ENCODE data around the gene KIAA1614. TPM values are rescaled to one million over a fixed set of nuclear protein-coding genes. Genes with fewer than 3 reads are reported as not detected.

KIAA1614 gene
- total RNA-seq, 1 donor from 2014 or later, result 6.6 TPM

GRCh38 chr1:180975551-180975950 is 62.9 kb downstream of the KIAA1614 start:
- Mint-ChIP-seq H3K27ac (ENCODE audit: unreplicated experiment) (no peak overlapping the region), H3K36me3 (ENCODE audit: unreplicated experiment) (peaks cover 59% of the 10 kb centered on the region), H3K9me3 (ENCODE audit: unreplicated experiment) (no peaks in the 10 kb centered on the region), H3K27me3 (ENCODE audit: unreplicated experiment) (no peaks in the 10 kb centered on the region), H3K4me3 (ENCODE audit: unreplicated experiment) (no peak overlapping the region), H3K4me1 (ENCODE audit: unreplicated experiment) (peaks cover 18% of the 10 kb centered on the region)
- no peak for DNase-seq (ENCODE audit: extremely low spot score, unreplicated experiment)
- TF ChIP-seq CTCF (IDR thresholded peaks at IDR 0.05), result no peak

- no peak for TF ChIP-seq CTCF (IDR thresholded peaks at IDR 0.05)
- H3K36me3 Mint-ChIP-seq (ENCODE audit: unreplicated experiment), result peaks cover 56% of the 10 kb centered on the region
- no peak for DNase-seq (ENCODE audit: extremely low spot score, unreplicated experiment)
- peaks cover 22% of the 10 kb centered on the region for H3K4me1 Mint-ChIP-seq (ENCODE audit: unreplicated experiment)
- H3K27ac Mint-ChIP-seq (ENCODE audit: unreplicated experiment), result no peak overlapping the region
- H3K4me3 Mint-ChIP-seq (ENCODE audit: unreplicated experiment), result no peak overlapping the region
- H3K9me3 Mint-ChIP-seq (ENCODE audit: unreplicated experiment), result no peaks in the 10 kb centered on the region
- H3K27me3 Mint-ChIP-seq (ENCODE audit: unreplicated experiment), result no peaks in the 10 kb centered on the region
These were observed 63.5 kb downstream of the KIAA1614 start for GRCh38 chr1:180976191-180976590.

GRCh38 chr1:180976732-180977357 is 64.1 kb downstream of the KIAA1614 start:
- Mint-ChIP-seq H3K4me1 (ENCODE audit: unreplicated experiment) (peaks cover 29% of the 10 kb centered on the region), H3K27ac (ENCODE audit: unreplicated experiment) (no peak overlapping the region), H3K36me3 (ENCODE audit: unreplicated experiment) (peaks cover 52% of the 10 kb centered on the region), H3K9me3 (ENCODE audit: unreplicated experiment) (no peaks in the 10 kb centered on the region), H3K27me3 (ENCODE audit: unreplicated experiment) (no peaks in the 10 kb centered on the region), H3K4me3 (ENCODE audit: unreplicated experiment) (no peak overlapping the region)
- no peak for DNase-seq (ENCODE audit: extremely low spot score, unreplicated experiment)
- no peak for TF ChIP-seq CTCF (IDR thresholded peaks at IDR 0.05)

GRCh38 chr1:180981596-180982387 is 69.1 kb downstream of the KIAA1614 start:
- TF ChIP-seq CTCF (IDR thresholded peaks at IDR 0.05), result no peak
- Mint-ChIP-seq H3K4me1 (ENCODE audit: unreplicated experiment) (peaks cover 29% of the 10 kb centered on the region), H3K36me3 (ENCODE audit: unreplicated experiment) (peaks cover 49% of the 10 kb centered on the region), H3K27me3 (ENCODE audit: unreplicated experiment) (no peaks in the 10 kb centered on the region), H3K4me3 (ENCODE audit: unreplicated experiment) (peak overlapping the region; percentile 39), H3K27ac (ENCODE audit: unreplicated experiment) (peak overlapping the region; percentile 84), H3K9me3 (ENCODE audit: unreplicated experiment) (no peaks in the 10 kb centered on the region)
- no peak for DNase-seq (ENCODE audit: extremely low spot score, unreplicated experiment)

GRCh38 chr1:180982422-180982821 is 69.7 kb downstream of the KIAA1614 start:
- H3K4me3 Mint-ChIP-seq (ENCODE audit: unreplicated experiment), result no peak overlapping the region
- no peaks in the 10 kb centered on the region for H3K27me3 Mint-ChIP-seq (ENCODE audit: unreplicated experiment)
- no peak for DNase-seq (ENCODE audit: extremely low spot score, unreplicated experiment)
- H3K27ac Mint-ChIP-seq (ENCODE audit: unreplicated experiment), result peak overlapping the region; percentile 50
- peaks cover 55% of the 10 kb centered on the region for H3K36me3 Mint-ChIP-seq (ENCODE audit: unreplicated experiment)
- no peak for TF ChIP-seq CTCF (IDR thresholded peaks at IDR 0.05)
- peaks cover 29% of the 10 kb centered on the region for H3K4me1 Mint-ChIP-seq (ENCODE audit: unreplicated experiment)
- H3K9me3 Mint-ChIP-seq (ENCODE audit: unreplicated experiment), result no peaks in the 10 kb centered on the region
